ENCODE results near the gene FAHD2A.

DNA sequence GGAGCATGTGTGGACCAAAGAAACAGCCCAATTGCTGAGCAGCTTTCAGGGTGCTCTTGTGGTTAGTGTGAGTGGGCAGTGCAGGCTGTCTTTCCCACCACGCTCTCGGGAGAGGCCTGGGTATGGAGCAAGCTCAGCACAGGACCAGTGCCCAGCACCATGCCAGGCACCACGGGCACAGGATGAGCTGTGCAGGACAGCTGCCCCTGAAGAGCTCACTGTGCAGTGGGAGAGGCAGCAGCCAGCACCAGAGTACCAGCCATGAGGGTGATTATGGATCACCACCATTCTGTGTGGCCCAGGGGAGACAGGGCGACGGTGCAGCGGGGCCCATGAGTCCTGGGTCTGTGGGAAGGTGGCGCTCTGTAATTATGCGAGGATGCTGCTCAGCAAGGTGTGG is 29.7 kb upstream of the FAHD2A start:
- no peak for TF ChIP-seq CTCF (IDR thresholded peaks at IDR 0.05)
- no peak for TF ChIP-seq POLR2A (IDR thresholded peaks at IDR 0.05)
- TF ChIP-seq POLR2AphosphoS5 (IDR thresholded peaks at IDR 0.05): no peak
